Endothelial cell of umbilical vein (primary cell): Measurements from ENCODE around the gene RAB17. TPM values are rescaled to one million over a fixed set of nuclear protein-coding genes. Genes with fewer than 3 reads are reported as not detected.

ENCODE experiments used
- BruUV-seq: library from RNA; stranded (reverse); fragments of 400-500 nt; replicated peaks from 2 replicates; lab custom pipeline; 2021; lab: Mats Ljungman, UMichigan
- CTCF ChIA-PET: fragments of 300-600, 350-600 bp; sonication (Branson Sonifier 250); formaldehyde crosslinking; loops from one replicate; lab custom pipeline; 2021; ENCODE audit warnings: antibody characterized with exemption, inconsistent platforms; lab: Charles Lee
- POLR2A ChIA-PET: fragments of 300-600, 350-600 bp; sonication (Branson Sonifier 250); formaldehyde crosslinking; loops from one replicate; lab custom pipeline; 2021; ENCODE audit warnings: antibody characterized with exemption, inconsistent platforms; lab: Charles Lee
- DNase-seq: peaks from one replicate; pipeline ENCODE4 v3.0.0-alpha.2; 2011; ENCODE audit warnings: low read depth, low spot score
- FAIRE-seq: peaks from 2 replicates; lab custom pipeline; 2011; peaks lifted over from hg19 to GRCh38; lab: Jason Lieb, UNC
- H2AFZ ChIP-seq: 2 replicates; pipeline ENCODE4 v1.6.0; 2012; ENCODE audit warnings: low read depth, low read length, control low read depth, inconsistent platforms
- H3K27ac ChIP-seq: 2 replicates; pipeline ENCODE4 v1.5.1; 2011; ENCODE audit warnings: low read depth, mild to moderate bottlenecking, control low read depth, low read length, moderate library complexity; ENCODE audit not compliant: insufficient read depth
- H3K27me3 ChIP-seq, 2 experiments: 2 replicates each; pipeline versions ENCODE4 v1.6.0 to v1.6.1; 2011; ENCODE audit warnings: low read length in 2 of 2, mixed read lengths in 1 of 2; ENCODE audit not compliant: control insufficient read depth in 2 of 2, insufficient read depth in 2 of 2
- H3K36me3 ChIP-seq, 2 experiments: 2 replicates in 1 of 2; 3 replicates in 1 of 2; pipeline ENCODE4 v1.5.1; 2011; ENCODE audit warnings: low read length in 2 of 2, mild to moderate bottlenecking in 1 of 2, moderate library complexity in 1 of 2; ENCODE audit not compliant: control insufficient read depth in 2 of 2, insufficient read depth in 2 of 2; ENCODE audit errors: extremely low read depth in 1 of 2
- H3K4me1 ChIP-seq: 3 replicates; pipeline ENCODE4 v1.5.1; 2011; ENCODE audit warnings: mild to moderate bottlenecking, low read length; ENCODE audit not compliant: control insufficient read depth, insufficient read depth; ENCODE audit errors: extremely low read depth
- H3K4me2 ChIP-seq: 2 replicates; pipeline ENCODE4 v1.6.1; 2011; ENCODE audit warnings: low read length, control low read depth, mixed read lengths; ENCODE audit not compliant: insufficient read depth
- H3K4me3 ChIP-seq, 3 experiments: fragments of 200-600 bp in 1 of 3; sonication (generic), shearing (Covaris generic) in 1 of 3; replicated peaks in 1 of 3; 2 replicates each; pipeline ENCODE4 v1.5.1; 2011 to 2016; ENCODE audit warnings: control low read depth in 3 of 3, low read length in 3 of 3, mild to moderate bottlenecking in 2 of 3, inconsistent platforms in 1 of 3, low read depth in 1 of 3, moderate library complexity in 1 of 3; ENCODE audit not compliant: insufficient read depth in 1 of 3
- H3K79me2 ChIP-seq: 2 replicates; pipeline ENCODE4 v1.6.0; 2012; ENCODE audit warnings: low read length, inconsistent platforms; ENCODE audit not compliant: control insufficient read depth, insufficient read depth
- H3K9ac ChIP-seq: replicated peaks from 2 replicates; pipeline ENCODE3; 2011; ENCODE audit warnings: low read length, control low read depth; ENCODE audit not compliant: insufficient read depth; ENCODE audit errors: extremely low read depth
- H3K9me1 ChIP-seq: replicated peaks from 3 replicates; pipeline ENCODE4 v1.6.0; 2011; ENCODE audit warnings: mild to moderate bottlenecking, low read length; ENCODE audit not compliant: control insufficient read depth, insufficient read depth; ENCODE audit errors: extremely low read depth
- H3K9me3 ChIP-seq: replicated peaks from 2 replicates; pipeline ENCODE4 v1.5.1; 2012; ENCODE audit warnings: low read length, inconsistent platforms; ENCODE audit not compliant: control insufficient read depth, insufficient read depth
- H4K20me1 ChIP-seq: replicated peaks from 2 replicates; pipeline ENCODE3; 2011; ENCODE audit warnings: mild to moderate bottlenecking, low read length; ENCODE audit not compliant: control insufficient read depth, insufficient read depth; ENCODE audit errors: extremely low read depth
- EZH2 ChIP-seq: IDR thresholded peaks from 2 replicates; pipeline ENCODE4 v1.6.1; 2012; ENCODE audit warnings: borderline replicate concordance, low read depth, mild to moderate bottlenecking, moderate library complexity, low read length, inconsistent platforms; ENCODE audit not compliant: severe bottlenecking
- FOS ChIP-seq: IDR thresholded peaks from 2 replicates; pipeline ENCODE4 v1.6.1; 2011; ENCODE audit warnings: mild to moderate bottlenecking, low read length, moderate library complexity, borderline replicate concordance; ENCODE audit not compliant: insufficient read depth
- GATA2 ChIP-seq: IDR thresholded peaks from 2 replicates; pipeline ENCODE4 v1.7.0; 2011; ENCODE audit warnings: low read depth, mild to moderate bottlenecking, moderate library complexity, mixed read lengths, low read length; ENCODE audit not compliant: insufficient read length, insufficient read depth
- JUN ChIP-seq: IDR thresholded peaks from 2 replicates; pipeline ENCODE4 v1.6.1; 2011; ENCODE audit warnings: borderline replicate concordance, low read depth; ENCODE audit not compliant: insufficient read length, insufficient read depth
- MYC ChIP-seq: IDR thresholded peaks from one replicate; pipeline ENCODE4 v1.6.1; 2011; ENCODE audit warnings: mild to moderate bottlenecking, low read depth, low read length
- POLR2A ChIP-seq: IDR thresholded peaks from 2 replicates; pipeline ENCODE4 v1.6.1; 2012; ENCODE audit warnings: low read depth, mild to moderate bottlenecking, control low read depth, low read length
- POLR2AphosphoS5 ChIP-seq: IDR thresholded peaks from 2 replicates; pipeline ENCODE4 v1.6.1; 2012; ENCODE audit warnings: low read depth, mild to moderate bottlenecking, control low read depth, low read length, moderate library complexity; ENCODE audit not compliant: insufficient read depth
- dilution Hi-C: fragments of 300-500 bp; cut with MboI; formaldehyde crosslinking; loops from one replicate; pipeline ENCODE4 v1.15.0; 2019; ENCODE audit warnings: low sequenced_read_pairs; ENCODE audit not compliant: extremely low pct_ligation_motif_present
- intact Hi-C: fragments of 100-400 bp; cut with micrococcal nuclease; formaldehyde crosslinking; loops from one replicate; pipeline ENCODE4 v1.10.0; 2022
- polyA plus RNA-seq, 4 experiments: library from polyadenylated mRNA; depleted of rRNA in 3 of 4; stranded (reverse) in 3 of 4; unstranded in 1 of 4; fragments of >200 nt; gene quantifications; 2 replicates each; pipeline versions ENCODE4 v1.2.1 to v1.2.3, GENCODE V29; 2011 to 2012; ENCODE audit warnings: missing spikeins in 1 of 4
- total RNA-seq: library from RNA; stranded (reverse); gene quantifications from 2 replicates; pipeline ENCODE4 v1.2.3, GENCODE V29; 2021
- TF ChIP-seq, protein P1 (sequence below): IDR thresholded peaks from 2 replicates; pipeline ENCODE4 v1.6.1; 2011; ENCODE audit not compliant: insufficient read depth, insufficient read length
- TF ChIP-seq, protein P2 (sequence below), 2 donors: IDR thresholded peaks; 1 replicate in 1 of 2; 2 replicates in 1 of 2; pipeline ENCODE4 v1.5.1; 2011; ENCODE audit warnings: low read length in 2 of 2, mild to moderate bottlenecking in 2 of 2, moderate library complexity in 2 of 2, control low read depth in 1 of 2, inconsistent platforms in 1 of 2, low read depth in 1 of 2; ENCODE audit not compliant: insufficient read depth in 1 of 2; ENCODE audit errors: extremely low read depth in 1 of 2

The RAB17 gene
- total and polyA plus RNA-seq, 2 donors (not counting 3 experiments of a cell fraction or from before 2014, with no cell fraction given) = 0.41 to 0.77 TPM

DNA sequence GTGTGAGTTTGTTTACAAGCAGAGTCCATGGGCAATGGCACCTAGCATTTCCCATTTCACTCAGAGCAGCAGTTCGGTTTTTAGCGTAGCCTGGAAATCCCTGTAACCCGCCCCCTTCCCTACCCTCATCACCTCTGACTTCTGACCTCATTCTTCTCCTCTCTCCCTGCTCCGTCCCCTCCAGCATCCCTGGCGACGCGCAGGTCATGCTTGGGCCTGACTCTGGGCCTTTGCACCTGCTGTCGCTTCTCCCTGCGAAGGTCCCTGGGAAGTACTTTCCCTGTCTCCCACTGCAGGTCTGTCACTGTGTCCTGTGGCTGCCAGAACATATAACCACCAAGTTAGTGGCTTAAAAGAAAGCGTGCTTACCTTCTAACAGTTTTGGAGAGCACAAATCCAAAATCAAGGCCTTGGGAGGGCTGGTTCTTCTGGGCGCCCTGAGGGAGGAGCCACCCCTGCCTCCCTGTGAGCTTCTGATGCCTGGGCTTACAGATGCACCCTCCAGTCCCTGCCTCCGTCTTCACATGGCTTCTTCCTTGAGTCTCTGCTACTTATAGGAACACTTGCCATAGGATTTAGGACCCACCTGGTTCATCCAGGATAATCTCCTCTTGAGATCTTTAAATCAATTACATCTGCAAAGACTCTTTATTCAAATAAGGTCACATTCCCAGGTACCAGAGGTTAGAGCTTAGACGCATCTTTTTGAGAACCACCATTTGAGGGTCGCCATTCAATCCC is 8.1 kb upstream of the RAB17 start:
- TF ChIP-seq MYC (no peak), POLR2AphosphoS5 (no peak), JUN (no peak), EZH2 (no peak), FOS (no peak), POLR2A (no peak), GATA2 (no peak)
- TF ChIP-seq, protein P1, sequence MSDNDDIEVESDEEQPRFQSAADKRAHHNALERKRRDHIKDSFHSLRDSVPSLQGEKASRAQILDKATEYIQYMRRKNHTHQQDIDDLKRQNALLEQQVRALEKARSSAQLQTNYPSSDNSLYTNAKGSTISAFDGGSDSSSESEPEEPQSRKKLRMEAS = no peak
- TF ChIP-seq, protein P2, sequence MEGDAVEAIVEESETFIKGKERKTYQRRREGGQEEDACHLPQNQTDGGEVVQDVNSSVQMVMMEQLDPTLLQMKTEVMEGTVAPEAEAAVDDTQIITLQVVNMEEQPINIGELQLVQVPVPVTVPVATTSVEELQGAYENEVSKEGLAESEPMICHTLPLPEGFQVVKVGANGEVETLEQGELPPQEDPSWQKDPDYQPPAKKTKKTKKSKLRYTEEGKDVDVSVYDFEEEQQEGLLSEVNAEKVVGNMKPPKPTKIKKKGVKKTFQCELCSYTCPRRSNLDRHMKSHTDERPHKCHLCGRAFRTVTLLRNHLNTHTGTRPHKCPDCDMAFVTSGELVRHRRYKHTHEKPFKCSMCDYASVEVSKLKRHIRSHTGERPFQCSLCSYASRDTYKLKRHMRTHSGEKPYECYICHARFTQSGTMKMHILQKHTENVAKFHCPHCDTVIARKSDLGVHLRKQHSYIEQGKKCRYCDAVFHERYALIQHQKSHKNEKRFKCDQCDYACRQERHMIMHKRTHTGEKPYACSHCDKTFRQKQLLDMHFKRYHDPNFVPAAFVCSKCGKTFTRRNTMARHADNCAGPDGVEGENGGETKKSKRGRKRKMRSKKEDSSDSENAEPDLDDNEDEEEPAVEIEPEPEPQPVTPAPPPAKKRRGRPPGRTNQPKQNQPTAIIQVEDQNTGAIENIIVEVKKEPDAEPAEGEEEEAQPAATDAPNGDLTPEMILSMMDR (IDR thresholded peaks at IDR 0.05; ENCODE audit: extremely low read depth in 1 of 2, insufficient read depth in 1 of 2, low read depth in 1 of 2, low read length in 2 of 2) = no peak
- Histone ChIP-seq H3K79me2 (no peaks in the 10 kb centered on the region), H3K27me3 (no peaks in the 10 kb centered on the region), H3K9ac (no peak overlapping the region), H3K27ac (no peak overlapping the region), H4K20me1 (no peaks in the 10 kb centered on the region), H3K4me3 (no peak overlapping the region), H3K9me1 (no peaks in the 10 kb centered on the region), H3K9me3 (no peaks in the 10 kb centered on the region), H2AFZ (no peak overlapping the region), H3K36me3 (no peaks in the 10 kb centered on the region), H3K4me2 (no peak overlapping the region), H3K4me1 (peaks cover 18% of the 10 kb centered on the region)
- intact Hi-C loops (no loop called here), dilution Hi-C loops (no loop called here)
- no TSS peak for BruUV-seq
- CTCF ChIA-PET = interaction anchor here (0.9 kb wide), 1 partner anchor 8 kb away, joined by 3 read pairs; the partner anchor contains the start of gene RAB17
- FAIRE-seq (no peak), DNase-seq (no peak)
- POLR2A ChIA-PET = no interaction called here
